HG02798 (cell line): ENCODE data around the gene MID1.

ENCODE experiments used
- ATAC-seq: cut with Tn5 transposase; IDR thresholded peaks from one replicate; pipeline ENCODE4 v1.9.1; 2021; ENCODE audit warnings: mild to moderate bottlenecking; ENCODE audit not compliant: unreplicated experiment, poor library complexity

The MID1 gene

DNA sequence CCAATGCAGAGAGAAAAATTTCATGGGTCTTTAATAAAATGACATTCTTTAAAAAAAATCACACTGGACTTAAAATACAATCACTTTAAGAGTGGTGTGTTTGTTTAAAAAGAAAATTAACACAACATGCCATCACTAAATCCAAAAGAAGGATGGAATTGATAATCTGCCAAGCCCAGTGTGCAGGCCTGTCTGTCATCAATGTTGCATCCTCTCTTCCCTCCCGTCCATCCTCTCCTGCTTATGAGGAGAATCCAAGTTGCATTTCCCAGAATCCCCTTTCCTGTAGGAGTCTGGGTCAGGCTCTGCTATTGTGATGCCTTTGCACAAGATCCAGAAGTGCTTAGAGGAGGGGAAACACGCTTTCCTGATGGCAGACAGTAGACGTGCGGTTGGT, 169.4 kb downstream of the MID1 start:
- no peak for ATAC-seq

DNA sequence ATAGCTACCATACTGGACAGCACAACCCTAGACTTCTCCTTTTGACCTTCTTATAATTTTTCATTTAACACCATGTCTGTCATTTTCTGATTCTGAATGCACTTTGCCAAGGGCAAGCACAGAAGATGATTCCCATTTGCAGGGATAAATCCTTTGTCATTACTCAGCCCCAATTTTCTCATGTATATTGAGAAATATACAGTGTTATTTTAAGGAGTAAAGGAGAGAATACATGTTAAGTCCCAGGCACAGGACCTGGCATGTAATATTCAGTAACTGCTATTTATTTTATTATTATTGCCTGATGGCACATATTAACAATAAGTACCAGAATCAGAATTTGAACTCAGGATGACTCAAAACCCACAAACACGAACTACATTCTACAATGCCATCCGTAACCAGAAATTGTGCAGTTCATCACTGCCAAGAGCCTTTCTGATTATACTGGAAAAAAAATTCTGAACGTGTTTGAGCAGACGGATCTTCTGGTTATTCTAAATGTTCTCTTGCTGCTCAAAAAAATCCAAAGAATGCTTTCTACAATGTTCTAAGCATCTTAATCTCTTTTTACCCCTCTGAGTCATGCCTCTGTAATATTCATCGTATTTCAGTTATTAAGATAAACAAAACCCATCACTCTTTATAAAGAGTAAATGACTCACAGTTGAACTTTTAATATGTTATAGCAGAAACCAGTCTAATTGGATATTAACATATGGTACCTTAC, 170.0 kb downstream of the MID1 start:
- ATAC-seq = no peak

DNA sequence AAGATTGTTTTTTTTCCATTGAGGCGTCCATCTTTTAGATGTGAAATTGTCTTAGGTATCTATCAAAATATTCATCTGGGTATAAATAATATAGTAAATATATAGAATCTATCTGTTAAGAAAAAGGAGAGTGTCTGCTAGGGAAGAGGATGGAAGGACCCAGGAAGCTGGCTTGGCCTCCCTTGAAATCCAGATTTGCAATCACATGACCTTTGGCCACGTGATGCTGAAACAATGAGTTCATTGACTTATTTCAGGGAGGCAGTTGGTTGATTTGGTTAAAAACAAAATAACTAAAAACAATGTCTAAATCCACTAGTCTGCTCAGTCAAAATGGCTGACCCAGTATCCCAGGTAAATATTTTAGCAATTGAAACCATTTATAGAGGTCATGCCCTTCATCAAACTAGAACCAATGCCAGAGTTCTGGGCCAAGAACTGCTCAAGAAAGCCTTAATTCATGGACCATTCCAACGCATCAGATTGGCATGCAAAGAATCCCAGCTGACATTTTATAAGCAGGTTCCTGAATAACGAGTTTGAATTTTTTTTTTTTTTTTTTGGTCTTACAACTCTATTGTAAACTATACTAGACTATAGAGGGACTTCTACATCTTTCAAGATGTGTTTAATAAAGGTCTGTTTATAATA, 172.7 kb downstream of the MID1 start:
- ATAC-seq = no peak

DNA sequence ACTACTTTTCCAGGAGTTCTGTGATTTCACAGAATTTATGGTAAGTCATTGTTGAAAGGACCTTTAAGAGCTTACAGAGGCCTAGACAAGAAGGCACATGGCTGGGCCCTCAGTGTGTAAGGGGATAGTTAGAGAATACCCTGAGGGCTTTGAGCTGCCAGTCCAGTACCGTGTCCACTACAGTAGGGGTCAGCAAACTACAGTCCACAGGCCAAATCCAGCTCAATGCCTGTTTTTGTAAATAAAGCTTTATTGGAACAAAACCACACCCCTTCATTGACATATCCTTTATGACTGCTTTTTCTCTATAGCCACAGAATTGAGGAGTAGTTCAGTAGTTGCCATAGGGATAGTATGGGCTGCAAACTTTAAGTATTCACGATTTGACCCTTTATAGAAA, 176.2 kb downstream of the MID1 start:
- ATAC-seq = no peak

DNA sequence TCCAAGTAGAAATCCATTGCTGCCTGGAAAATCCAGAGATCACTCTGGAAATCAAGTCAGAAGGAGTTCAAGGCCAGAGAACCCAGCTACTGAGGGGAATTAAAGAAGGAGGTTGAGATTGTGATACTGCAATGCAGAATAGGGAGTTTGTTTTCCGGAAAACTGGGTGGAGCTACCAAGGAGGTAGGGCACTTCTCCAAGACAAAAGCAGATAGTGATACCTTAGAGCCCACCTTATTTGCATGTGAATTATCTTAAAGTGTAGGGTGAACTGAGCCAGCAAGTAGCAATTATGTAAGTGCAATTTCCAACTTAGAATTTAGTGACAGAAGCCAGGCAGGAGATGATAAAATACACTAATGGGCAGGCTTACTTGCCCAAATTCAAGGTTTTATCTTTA, 178.9 kb downstream of the MID1 start:
- no peak for ATAC-seq

DNA sequence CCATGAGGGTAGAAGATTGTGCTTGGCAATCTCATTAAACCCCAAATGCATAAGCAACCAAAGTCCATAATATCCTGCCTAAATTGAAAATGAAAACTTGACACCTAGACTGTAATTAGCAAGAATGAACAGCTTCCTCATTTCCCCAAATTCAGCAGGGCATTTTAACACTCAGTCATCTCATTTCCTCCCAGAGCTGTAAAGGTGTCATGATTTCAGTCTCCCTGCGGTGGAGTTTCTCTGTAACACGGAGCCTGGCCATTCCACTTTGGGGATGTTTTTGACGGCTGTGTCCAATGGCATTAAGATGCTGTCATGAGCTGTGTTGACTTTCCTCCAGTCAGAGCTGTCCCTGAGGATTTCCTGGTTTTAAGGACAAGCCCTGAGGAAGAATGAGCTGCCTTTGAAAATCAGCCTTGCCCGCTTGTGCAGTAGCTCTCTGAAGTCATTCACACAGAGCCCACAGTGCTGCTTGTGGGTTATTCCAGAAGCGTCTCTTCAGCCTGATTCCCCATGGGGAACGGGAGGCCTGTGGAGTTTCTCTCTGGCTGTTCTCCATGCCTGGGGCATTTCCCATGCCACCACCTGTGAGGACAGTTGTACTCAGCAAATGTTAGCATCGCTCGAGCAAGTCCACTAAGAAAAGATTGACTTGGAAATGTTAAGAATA, 187.0 kb downstream of the MID1 start:
- ATAC-seq = no peak

DNA sequence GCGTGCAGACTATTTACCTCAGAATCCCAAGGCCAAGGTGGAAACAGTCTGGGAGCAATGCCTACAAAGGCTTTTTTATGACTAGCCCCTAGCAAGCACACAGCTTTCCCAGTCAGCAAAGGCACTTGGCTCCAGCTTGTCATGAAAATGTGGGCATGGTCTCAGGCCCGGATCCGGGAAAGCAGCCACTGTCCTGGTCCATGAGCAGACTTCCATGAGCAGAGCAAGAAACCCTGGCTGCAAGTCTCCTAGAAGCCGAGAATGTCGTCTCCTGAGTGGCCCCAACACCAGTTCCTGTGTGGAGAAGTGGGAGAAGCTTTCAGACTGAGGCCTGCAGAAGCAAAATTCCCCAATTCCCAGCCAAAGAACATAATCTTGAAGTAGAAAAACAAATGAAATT, 190.5 kb downstream of the MID1 start:
- ATAC-seq = no peak

DNA sequence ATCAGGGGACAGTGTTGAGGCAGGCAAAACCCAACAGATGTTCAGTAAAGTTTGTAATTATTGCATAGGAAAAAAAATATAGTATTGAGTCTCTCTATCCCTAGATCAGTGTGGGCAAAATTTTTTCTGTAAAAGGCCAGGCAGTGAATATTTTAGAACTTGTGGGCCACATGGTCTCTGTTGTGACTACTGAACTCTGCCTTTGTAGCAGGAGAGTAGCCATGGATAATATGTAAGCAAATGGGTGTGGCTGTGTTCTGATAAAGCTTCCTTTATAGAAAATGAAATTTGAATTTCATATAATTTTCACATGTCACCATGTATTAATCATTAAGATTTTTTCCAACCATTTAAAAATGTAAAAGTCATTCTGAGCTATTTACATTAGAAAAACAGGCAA, 193.1 kb downstream of the MID1 start:
- no peak for ATAC-seq

DNA sequence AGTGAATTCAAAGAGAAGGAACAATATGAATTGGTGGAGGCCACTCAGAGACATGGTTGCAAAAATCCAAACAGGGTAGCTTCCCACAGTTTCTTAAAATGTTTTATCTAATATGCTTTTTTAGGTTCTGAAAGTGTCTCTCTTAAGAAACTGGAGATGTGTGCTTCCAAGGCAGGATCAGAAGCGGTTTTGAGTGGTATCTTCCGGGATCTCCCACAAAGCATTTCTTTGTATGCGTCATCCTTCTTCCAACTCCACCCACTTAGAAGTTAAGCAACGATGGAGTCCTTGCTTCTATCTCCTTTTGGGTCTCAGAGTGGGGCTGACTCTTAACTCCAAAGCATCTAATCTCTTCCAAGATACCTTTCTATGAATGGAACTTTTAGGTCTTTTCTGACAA, 196.7 kb downstream of the MID1 start:
- no peak for ATAC-seq

DNA sequence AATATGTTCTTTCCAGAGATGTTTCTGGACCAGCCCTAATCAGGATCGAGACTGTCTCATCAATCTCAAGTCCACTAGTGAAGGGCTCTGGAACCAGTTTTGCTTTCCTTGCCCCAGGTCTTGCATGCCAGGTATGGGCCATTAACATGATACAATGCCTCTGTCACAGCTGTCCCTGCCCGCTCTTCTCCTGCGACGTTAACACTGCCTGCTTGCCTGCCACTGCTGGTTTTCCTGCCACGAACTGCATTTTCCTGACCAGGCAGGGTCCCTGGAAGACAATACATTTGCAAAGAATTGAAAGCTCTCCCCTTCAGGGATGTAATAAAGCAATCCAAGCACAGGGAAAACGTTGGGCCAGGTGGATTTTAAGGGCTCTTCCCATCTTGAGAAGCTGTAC, 200.3 kb downstream of the MID1 start:
- no peak for ATAC-seq

DNA sequence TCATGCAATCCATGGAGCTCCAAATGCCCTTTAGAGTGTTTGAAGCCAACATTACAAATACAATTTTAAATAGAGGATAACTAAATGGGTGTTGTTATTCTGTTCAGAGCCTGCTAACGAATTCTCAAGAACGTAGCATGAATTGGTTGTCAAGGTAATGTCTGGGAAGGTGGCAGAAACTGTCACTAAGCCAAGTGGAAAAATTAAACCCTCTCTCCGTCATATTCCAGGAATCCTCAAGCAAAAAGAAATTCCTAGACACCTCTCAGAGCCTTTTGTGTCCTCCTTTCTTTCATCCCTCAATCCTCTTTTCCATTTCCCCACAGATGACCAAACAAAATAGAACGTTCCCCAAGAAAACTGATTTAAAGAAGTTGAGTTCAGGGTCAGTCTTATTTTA, 204.0 kb downstream of the MID1 start:
- no peak for ATAC-seq

DNA sequence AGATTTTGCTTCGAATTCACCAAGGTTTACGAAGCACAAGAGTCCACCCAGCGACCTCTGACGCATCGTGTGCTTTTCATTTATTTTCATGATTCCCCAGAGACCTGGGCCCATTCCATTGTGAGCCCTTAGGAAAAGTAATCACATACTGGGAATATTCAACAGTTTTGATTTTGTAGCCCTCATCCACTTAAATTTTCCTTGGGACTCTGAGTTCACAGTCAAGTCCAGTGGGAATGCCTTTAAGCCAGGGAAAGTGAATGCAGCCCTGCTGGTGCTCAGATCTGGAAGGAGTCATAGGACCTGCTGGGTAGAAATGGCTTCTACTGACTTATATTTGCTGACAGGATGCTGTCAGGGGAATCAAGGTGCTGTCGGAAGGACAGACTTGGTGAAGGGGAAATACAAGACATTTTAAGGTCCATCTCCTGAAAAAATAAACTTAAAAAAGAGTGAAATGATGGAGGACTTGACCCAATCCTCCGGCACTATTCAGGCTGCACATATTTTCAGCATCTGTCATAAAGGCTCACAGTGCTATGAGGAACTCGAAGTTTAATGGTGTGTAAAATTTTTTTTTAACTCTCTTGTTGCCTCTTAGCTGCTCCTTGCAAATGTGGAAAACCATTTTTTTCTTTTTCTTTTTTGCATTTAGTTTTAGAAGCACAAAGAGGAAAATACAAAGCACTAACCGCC, 204.9 kb downstream of the MID1 start:
- ATAC-seq = no peak

DNA sequence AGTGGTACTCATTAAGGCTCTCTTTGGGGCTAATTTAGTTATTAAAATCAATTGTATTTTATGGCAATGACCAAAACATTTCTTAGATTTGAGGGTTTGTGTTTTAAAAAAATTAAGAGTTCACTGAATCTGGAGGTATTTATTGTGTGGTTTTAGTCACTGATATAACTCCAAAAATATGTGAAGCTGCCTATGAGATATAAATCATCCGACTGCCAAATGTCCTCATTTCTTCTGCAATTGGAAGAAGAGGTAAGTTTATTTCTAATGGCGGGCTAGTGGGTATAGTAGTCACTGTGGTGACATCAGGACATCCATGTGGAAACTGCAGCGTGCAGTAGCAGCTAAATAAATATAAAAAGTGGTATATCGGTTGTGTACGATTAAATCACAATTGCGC, 205.5 kb downstream of the MID1 start:
- no peak for ATAC-seq

DNA sequence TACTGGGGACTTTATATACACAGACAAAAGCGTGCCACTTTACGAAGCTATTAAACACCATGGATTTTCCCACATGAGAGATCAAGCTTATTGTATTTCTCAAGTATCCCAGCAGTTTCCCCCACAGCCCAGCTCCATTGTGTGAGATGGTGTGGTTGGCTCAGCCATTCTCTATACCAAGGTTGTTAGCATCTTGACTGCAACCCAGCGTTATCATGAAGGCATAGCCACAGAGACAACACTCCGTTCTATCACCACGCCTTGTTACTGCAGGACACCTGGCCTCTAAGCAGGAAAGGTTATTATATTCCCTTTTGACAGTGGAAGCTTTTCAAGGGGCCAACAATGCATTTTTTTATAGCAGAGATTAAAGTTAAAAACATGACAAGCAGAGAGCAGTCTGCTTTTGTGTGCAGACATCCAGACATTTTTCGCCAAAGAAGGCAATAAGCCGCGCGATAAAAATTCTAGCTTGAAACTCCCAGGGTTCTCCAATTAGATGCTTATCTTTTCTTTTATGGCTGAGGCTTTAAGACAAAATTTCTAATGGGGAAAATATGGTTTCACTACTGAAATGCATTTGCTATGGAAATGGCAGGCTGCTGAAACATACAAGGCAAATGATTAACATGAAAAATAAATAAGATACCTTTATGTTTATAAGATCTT, 206.1 kb downstream of the MID1 start:
- no peak for ATAC-seq

DNA sequence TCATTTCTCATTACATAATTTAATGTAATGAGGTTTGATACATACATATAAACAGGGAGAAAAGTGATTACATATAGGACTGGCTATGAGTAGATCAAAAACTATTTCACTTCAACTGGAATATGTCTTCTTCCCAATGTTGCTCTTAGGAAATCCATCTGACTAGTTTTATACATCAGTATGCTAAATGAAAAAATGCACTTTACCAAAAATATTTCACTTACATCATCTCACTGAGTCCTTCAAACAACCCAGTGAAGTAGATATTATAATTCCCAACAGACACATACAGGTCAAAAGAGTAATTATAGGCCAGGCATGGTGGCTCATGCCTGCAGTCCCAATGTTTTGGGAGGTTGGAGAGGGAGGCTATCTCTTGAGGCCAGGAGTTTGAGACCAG, 215.9 kb downstream of the MID1 start:
- no peak for ATAC-seq

DNA sequence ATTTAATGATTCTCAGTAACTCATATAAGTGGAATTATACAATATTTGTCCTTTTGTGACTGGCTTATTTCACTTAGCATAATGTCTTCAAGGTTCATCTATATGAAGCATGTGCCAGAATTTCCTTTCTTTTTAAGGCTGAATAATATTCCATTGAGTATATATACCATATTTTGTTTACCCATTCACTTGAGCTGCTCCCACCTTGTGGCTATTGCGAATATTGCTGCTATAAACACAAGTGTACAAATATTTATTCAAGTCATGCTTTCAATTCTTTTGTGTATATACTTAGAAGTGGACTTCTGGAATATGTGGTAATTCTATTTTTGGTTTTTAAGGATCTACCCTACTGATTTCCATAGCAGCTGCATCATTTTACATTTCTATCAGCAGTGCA, 219.1 kb downstream of the MID1 start:
- no peak for ATAC-seq

DNA sequence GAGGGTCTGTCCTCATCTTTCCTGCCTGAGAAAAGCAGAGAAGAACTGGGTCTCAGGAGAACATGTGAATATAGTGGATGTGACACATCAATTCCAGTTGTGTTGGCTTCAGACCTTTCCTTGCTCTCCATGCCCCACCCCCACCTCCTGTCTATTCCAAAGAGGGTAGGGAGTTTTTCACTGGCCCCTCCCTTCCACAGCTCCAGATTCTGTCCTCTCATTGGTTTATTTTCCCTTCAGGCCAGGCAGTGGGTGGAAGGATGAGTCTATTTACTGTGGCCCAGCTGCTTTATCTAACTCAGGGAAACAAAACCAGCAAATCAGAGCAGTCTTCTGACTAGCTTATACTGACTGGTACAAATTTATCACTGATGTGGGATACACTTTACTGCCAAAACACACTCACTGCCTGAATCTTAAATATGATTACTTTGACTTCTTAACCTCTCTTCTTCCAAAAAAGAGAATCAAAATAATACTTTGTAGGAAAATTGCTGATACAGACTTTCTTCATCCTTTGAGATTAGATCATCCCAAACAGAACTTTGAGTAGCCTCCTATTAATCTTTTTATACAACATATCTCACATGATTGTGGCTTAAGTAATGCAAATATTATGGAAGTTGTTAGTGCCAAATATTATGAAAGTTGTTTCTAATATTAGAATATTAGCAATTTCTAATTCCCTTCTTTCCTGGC, 221.2 kb downstream of the MID1 start:
- no peak for ATAC-seq

DNA sequence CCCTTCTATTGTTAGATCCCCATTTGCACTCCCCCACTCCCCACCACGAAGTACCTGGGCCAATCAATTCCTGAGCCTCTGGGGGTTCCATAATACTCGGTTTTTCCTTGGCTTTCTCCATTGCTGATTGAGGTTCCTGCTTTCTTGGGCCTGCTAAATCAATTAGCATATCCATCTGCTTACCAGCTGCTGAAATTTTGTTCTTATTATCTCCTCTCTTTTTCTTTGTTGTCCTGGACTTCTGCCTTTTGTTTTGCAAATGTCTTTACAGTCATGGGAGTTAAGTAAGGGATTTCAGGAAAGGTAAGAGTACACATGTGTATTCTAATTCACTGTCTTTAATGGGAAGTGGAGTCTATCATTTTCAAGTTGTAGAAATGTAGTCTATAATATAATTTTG, 222.2 kb downstream of the MID1 start:
- no peak for ATAC-seq

DNA sequence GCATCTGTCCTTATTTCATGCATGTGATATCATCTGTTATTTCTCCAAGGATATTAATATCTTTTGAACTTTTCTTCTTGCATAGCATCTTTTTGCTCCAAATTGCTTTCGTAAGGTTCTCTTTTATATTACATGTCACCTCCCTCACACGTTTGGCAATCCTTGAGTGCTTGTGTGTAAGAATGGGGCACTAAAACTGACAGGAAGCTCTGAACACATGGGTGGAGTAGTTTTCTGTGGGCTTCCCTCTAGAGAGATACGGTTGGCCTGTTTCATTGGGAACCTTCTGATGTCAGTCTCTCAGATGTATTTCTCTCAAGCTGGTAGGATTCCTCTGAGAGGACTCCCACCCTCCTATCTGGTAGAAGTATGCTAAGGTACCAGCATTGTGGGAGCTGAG, 223.0 kb downstream of the MID1 start:
- ATAC-seq = no peak

DNA sequence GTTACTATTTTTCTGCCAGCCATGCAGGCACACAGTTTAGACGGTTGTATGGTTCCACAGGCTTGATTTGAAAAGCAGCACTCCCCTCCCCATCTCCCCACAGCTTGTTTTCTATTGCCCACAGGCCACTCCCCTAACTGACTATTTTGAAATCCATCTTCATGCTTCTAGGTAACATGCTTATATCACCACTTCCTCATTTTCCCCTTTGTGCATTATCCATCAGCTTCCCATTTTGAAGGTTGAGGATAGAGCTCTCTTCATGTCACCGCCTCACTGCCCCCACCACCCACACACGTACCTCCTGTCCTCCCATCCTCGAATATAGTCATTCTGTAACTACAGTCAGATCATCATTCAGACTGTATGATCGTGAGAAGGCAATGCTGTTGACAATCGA, 224.7 kb downstream of the MID1 start:
- ATAC-seq = no peak
